Hepatocyte (in vitro differentiated cells): ENCODE data around the gene ABCA2.

Experiments
- CTCF ChIP-seq: fragments of 200-600 bp; sonication (generic); IDR thresholded peaks from 2 replicates; pipeline ENCODE4 v1.5.1; 2016; ENCODE audit warnings: antibody characterized with exemption, mild to moderate bottlenecking; ENCODE audit not compliant: poor library complexity
- EZH2phosphoT487 ChIP-seq: fragments of 200-600 bp; sonication (generic); IDR thresholded peaks from one replicate; pipeline ENCODE4 v1.6.1; 2018; ENCODE audit warnings: antibody characterized with exemption, mild to moderate bottlenecking, low read depth, moderate library complexity; ENCODE audit not compliant: unreplicated experiment, severe bottlenecking

DNA sequence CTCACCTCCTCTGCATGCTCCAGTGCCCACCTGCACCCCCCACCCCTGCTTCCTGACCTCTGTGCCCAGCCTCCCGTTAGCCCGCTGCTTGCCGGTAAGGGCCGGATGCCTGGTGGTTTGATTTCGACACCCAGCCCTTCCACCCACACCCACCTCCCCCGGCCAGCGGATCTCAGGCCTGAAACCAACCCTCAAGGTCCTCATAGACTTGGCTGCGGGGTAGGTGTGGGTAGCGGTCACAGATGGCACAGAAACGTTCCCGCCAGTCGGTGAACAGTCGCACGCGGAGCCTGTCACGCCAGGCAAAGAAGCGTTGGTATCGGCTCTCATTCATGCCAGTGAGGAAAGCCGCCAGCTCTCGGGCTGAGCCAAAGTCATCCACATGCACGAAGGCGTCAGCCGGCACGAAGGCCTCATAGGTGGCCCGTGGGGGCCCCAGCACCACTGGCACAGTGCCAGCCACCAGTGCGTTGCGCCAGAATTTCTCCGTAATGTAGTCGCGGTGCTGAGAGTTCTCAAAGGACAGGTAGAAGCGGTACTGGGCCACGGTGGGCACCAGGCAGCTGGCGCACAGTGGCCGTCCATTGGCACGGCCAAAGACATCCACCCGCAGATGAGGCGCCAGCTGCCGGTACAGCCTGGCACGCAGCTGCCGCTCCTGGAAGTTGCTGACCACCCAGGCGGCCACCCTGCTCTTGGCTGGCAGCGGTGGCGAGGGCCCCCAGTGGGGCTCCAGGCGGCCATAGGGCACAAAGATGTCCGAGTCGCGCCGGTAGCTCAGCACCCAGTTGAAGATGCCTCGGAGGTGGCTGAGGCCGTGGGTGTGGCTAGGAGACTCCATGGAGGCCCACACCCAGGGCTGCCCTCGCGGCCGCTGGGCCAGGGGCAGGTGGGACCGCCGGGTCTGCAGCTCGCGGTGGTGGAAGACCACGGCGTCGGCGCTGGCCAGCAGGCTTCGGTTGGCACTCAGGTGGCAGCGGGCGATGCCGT, 2.8 kb upstream of the ABCA2 start:
- TF ChIP-seq CTCF (no peak), EZH2phosphoT487 (no peak)
